Measurements from ENCODE around the gene FLRT2. TPM values are rescaled to one million over a fixed set of nuclear protein-coding genes. Genes with fewer than 3 reads are reported as not detected.

The FLRT2 gene
- total and polyA plus RNA-seq, 2 of the 4 experiments (the other 2 are of a cell fraction) = 10.2 to 13.1 TPM

- Histone ChIP-seq H3K9me3 (ENCODE audit: control insufficient read depth, insufficient read depth, low read length) (no peaks in the 10 kb centered on the region), H2BK15ac (ENCODE audit: low read depth, low read length) (no peak overlapping the region), H3K9me1 (ENCODE audit: insufficient read depth, low read length) (no peaks in the 10 kb centered on the region; the same call in 1 of the 2 replicates), H3K27me3 (ENCODE audit: control insufficient read depth, insufficient read depth, low read length) (no peaks in the 10 kb centered on the region), H3K14ac (replicated peaks; ENCODE audit: low read depth, low read length) (no peak overlapping the region), H4K8ac (ENCODE audit: low read depth in 2 of 2, low read length in 2 of 2) (no peak overlapping the region), H3K23ac (ENCODE audit: low read depth, low read length) (no peak overlapping the region), H3K27ac (ENCODE audit: insufficient read depth, low read length) (no peak overlapping the region), H3K4ac (ENCODE audit: low read depth, low read length) (no peak overlapping the region), H3K56ac (ENCODE audit: extremely low read depth, insufficient read depth, low read length) (no peak overlapping the region), H3K4me1 (ENCODE audit: control insufficient read depth, insufficient read depth, low read length) (peaks cover 2% of the 10 kb centered on the region; the same call in 1 of the 2 replicates), H2AK9ac (replicated peaks; ENCODE audit: low read depth, low read length, poor library complexity) (no peak overlapping the region), H3K36me3 (ENCODE audit: control insufficient read depth, insufficient read depth, low read length) (peaks cover 19% of the 10 kb centered on the region), H4K20me1 (ENCODE audit: insufficient read depth, low read length) (no peaks in the 10 kb centered on the region), H4K91ac (ENCODE audit: insufficient read depth, low read depth, low read length) (no peak overlapping the region), H4K5ac (ENCODE audit: low read depth, low read length) (no peak overlapping the region), H2AK5ac (ENCODE audit: low read depth, low read length) (no peak overlapping the region), H2AFZ (replicated peaks; ENCODE audit: low read length, poor library complexity) (no peak overlapping the region), H2BK20ac (ENCODE audit: low read depth, low read length) (no peak overlapping the region), H3K79me1 (ENCODE audit: low read depth in 1 of 2, low read length in 2 of 2) (no peaks in the 10 kb centered on the region), H2BK120ac (ENCODE audit: low read depth, low read length) (no peak overlapping the region), H2BK5ac (ENCODE audit: low read depth, low read length, poor library complexity, severe bottlenecking) (no peak overlapping the region), H3K4me2 (ENCODE audit: low read depth, low read length) (no peak overlapping the region), H3K18ac (ENCODE audit: low read depth, low read length) (no peak overlapping the region), H3K9ac (ENCODE audit: low read depth, low read length) (no peak overlapping the region), H3K4me3 (ENCODE audit: insufficient read depth, low read depth, low read length) (no peak overlapping the region)
- WGBS, 2 experiments (ENCODE audit: extremely low coverage in 2 of 2, insufficient read length in 1 of 2) = no CpG with 5 or more reads among the region's 2 CpGs
- ChIA-PET CTCF (interaction anchor here (0.7 kb wide), 1 partner anchor 10 kb away, joined by 3 read pairs; no protein-coding TSS in a partner anchor), POLR2A (ENCODE audit: unreplicated experiment) (no interaction called here)
- no peak for TF ChIP-seq CHD1 (IDR thresholded peaks at IDR 0.05; ENCODE audit: low read depth, low read length)
- TF ChIP-seq BHLHE40 (IDR thresholded peaks at IDR 0.05; ENCODE audit: low read depth, low read length) = no peak
- no peak for TF ChIP-seq SMC3 (IDR thresholded peaks at IDR 0.05; ENCODE audit: low read depth, low read length)
- TF ChIP-seq USF2 (IDR thresholded peaks at IDR 0.05; ENCODE audit: low read depth, low read length) = no peak
- TF ChIP-seq ELK1 (IDR thresholded peaks at IDR 0.05; ENCODE audit: borderline replicate concordance, low read depth, low read length) = no peak
- TF ChIP-seq NFE2L2 (IDR thresholded peaks at IDR 0.05; ENCODE audit: low read depth, low read length) = no peak
- TF ChIP-seq CEBPB (IDR thresholded peaks at IDR 0.05; ENCODE audit: low read depth, low read length) = no peak
- TF ChIP-seq MAZ (IDR thresholded peaks at IDR 0.05; ENCODE audit: borderline replicate concordance, low read depth, low read length) = no peak
- no peak for TF ChIP-seq RFX5 (IDR thresholded peaks at IDR 0.05; ENCODE audit: low read depth, low read length)
- no peak for TF ChIP-seq RCOR1 (IDR thresholded peaks at IDR 0.05; ENCODE audit: insufficient replicate concordance, low read length)
- TF ChIP-seq CTCF (conservative IDR thresholded peaks at IDR 0.05; ENCODE audit: low read depth, low read length) = no peak
- TF ChIP-seq MXI1 (IDR thresholded peaks at IDR 0.05; ENCODE audit: borderline replicate concordance, low read depth, low read length) = no peak
- no peak for TF ChIP-seq POLR2A (IDR thresholded peaks at IDR 0.05; ENCODE audit: low read depth, low read length)
- TF ChIP-seq FOS (IDR thresholded peaks at IDR 0.05; ENCODE audit: low read depth, low read length) = no peak
- BruUV-seq (replicated peaks) = no TSS peak
- dilution Hi-C loops (cut with HindIII; ENCODE audit: low sequenced_read_pairs, unreplicated experiment) (no loop called here), intact Hi-C loops (cut with micrococcal nuclease) (no loop called here), in situ Hi-C loops (cut with MboI; ENCODE audit: low sequenced_read_pairs) (no loop called here)
- no peak for DNase-seq
- ATAC-seq (ENCODE audit: low read depth) = no peak
Observed at GRCh38 chr14:85617791-85618190, 87.8 kb downstream of the FLRT2 start.
